Measurements from ENCODE around the gene WFS1. TPM values are rescaled to one million over a fixed set of nuclear protein-coding genes. Genes with fewer than 3 reads are reported as not detected.

WFS1 gene
- total and polyA plus RNA-seq, 5 donors: 47.9 to 76.6 (median 58.4) TPM

DNA sequence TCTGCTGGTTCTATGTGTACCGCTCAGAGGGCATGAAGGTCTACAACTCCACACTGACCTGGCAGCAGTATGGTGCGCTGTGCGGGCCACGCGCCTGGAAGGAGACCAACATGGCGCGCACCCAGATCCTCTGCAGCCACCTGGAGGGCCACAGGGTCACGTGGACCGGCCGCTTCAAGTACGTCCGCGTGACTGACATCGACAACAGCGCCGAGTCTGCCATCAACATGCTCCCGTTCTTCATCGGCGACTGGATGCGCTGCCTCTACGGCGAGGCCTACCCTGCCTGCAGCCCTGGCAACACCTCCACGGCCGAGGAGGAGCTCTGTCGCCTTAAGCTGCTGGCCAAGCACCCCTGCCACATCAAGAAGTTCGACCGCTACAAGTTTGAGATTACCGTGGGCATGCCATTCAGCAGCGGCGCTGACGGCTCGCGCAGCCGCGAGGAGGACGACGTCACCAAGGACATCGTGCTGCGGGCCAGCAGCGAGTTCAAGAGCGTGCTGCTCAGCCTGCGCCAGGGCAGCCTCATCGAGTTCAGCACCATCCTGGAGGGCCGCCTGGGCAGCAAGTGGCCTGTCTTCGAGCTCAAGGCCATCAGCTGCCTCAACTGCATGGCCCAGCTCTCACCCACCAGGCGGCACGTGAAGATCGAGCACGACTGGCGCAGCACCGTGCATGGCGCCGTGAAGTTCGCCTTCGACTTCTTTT lies 32.2 kb downstream of the WFS1 start:
- ATAC-seq (no peak), DNase-seq (no peak)
- H3K4me3 ChIP-seq (ENCODE audit: low read length): no peak overlapping the region
- H3K27me3 ChIP-seq (ENCODE audit: control insufficient read depth, insufficient read depth): no peaks in the 10 kb centered on the region
- H3K4me1 ChIP-seq (ENCODE audit: control insufficient read depth, insufficient read depth, low read length): no peaks in the 10 kb centered on the region
- WGBS: 98% methylated on average over 55 of the region's 55 CpGs
- no peaks in the 10 kb centered on the region for H3K9me3 ChIP-seq (ENCODE audit: control insufficient read depth, low read length)
- H3K27ac ChIP-seq (ENCODE audit: low read length): no peak overlapping the region
- intact Hi-C loops (cut with DNase I): no loop called here

DNA sequence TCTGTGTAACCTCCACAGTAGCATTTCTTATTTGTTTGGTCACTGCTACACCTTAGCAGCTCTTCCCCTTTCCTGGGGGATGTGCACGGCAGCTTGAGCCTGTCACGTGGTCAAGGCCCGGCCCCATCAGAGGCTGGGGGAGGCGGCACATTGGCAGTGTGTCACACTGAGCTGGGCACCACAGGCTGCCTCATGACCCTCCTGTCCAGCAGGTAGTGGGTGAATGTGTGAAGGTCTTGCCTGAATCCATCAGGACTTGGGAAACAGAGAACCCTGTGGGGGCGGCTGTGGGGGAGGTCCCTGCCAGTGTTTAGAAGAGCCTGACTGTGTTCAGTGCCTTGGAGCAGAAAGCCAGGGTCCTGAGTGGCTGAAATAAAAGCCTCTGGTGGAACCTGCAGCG lies 33.2 kb downstream of the WFS1 start:
- Histone ChIP-seq H3K27ac (ENCODE audit: low read length) (no peak overlapping the region), H3K4me3 (ENCODE audit: low read length) (no peak overlapping the region), H3K4me1 (ENCODE audit: control insufficient read depth, insufficient read depth, low read length) (no peaks in the 10 kb centered on the region), H3K27me3 (ENCODE audit: control insufficient read depth, insufficient read depth) (no peaks in the 10 kb centered on the region), H3K9me3 (ENCODE audit: control insufficient read depth, low read length) (no peaks in the 10 kb centered on the region)
- DNase-seq (no peak), ATAC-seq (no peak)
- intact Hi-C loops (cut with DNase I): no loop called here
- 80% methylated on average over 6 of the region's 6 CpGs for WGBS

DNA sequence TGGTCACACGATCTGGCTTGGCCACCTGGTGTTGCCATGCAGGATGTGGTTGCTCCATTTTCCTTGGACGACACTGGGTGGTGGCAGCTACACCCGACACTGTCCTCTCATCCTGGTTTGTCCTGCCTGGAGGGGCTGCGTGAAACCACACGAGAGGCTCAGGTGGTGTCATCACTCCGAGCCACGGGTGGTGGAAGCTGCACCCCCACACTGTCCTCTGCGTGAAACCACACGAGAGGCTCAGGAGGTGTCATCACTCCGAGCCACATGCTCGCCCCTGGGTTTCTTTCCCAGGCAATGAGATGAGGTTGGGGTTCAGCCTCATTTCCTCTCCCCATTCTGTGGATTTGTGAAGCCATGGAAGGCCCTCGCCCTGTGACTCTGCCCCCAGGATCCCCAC lies 34.3 kb downstream of the WFS1 start:
- DNase-seq: no peak
- Histone ChIP-seq H3K9me3 (ENCODE audit: control insufficient read depth, low read length) (no peaks in the 10 kb centered on the region), H3K4me3 (ENCODE audit: low read length) (no peak overlapping the region), H3K27me3 (ENCODE audit: control insufficient read depth, insufficient read depth) (no peaks in the 10 kb centered on the region), H3K27ac (ENCODE audit: low read length) (no peak overlapping the region), H3K4me1 (ENCODE audit: control insufficient read depth, insufficient read depth, low read length) (no peaks in the 10 kb centered on the region)
- WGBS: 89% methylated on average over 12 of the region's 12 CpGs
- ATAC-seq: no peak
- intact Hi-C loops (cut with DNase I): no loop called here

DNA sequence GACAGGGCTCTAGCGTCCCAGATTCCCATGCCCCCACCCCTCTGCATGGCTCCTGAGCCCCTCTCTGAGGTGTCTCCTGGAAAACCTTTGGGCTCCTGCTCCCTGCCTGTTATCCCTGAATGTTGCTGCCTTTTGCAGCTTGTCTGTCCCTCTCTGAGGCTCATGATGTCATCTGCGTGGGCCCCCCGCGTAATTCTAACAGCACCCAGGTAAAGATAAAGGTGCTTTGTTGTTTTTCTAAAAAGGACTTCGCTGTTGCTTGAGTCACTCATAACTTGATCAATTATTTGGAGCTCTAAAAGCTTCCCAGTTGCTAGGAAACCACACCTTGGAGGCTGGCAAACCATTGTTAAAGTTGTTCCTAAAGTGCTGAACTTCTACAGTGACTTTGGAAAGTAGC lies 36.6 kb downstream of the WFS1 start:
- ATAC-seq (no peak), DNase-seq (no peak)
- intact Hi-C loops (cut with DNase I): no loop called here
- Histone ChIP-seq H3K27ac (ENCODE audit: low read length) (no peak overlapping the region), H3K4me1 (ENCODE audit: control insufficient read depth, insufficient read depth, low read length) (no peaks in the 10 kb centered on the region), H3K27me3 (ENCODE audit: control insufficient read depth, insufficient read depth) (no peaks in the 10 kb centered on the region), H3K4me3 (ENCODE audit: low read length) (no peak overlapping the region), H3K9me3 (ENCODE audit: control insufficient read depth, low read length) (no peaks in the 10 kb centered on the region)
- WGBS: 81% methylated on average over 5 of the region's 5 CpGs

DNA sequence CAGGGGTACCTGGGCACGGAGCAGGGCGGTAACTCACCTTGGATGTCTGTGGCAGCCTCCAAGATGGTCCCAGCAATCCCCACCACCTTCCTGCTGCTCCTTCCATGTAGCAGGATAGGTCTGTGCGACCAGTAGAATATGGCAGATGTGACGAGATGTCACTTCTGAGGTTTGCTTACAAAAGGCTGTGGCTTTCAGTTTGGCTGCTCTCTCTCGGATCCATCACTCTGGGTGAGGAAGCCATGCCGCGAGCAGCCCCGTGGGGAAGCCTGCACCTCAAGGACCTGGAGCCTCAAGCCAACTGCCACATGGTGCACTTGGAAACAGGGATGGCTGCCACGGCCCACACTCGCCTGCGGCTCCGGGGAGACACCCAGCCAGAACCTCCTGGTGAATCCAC lies 37.6 kb downstream of the WFS1 start:
- intact Hi-C loops (cut with DNase I): no loop called here
- 81% methylated on average over 12 of the region's 12 CpGs for WGBS
- Histone ChIP-seq H3K27ac (ENCODE audit: low read length) (no peak overlapping the region), H3K27me3 (ENCODE audit: control insufficient read depth, insufficient read depth) (no peaks in the 10 kb centered on the region), H3K4me1 (ENCODE audit: control insufficient read depth, insufficient read depth, low read length) (no peaks in the 10 kb centered on the region), H3K4me3 (ENCODE audit: low read length) (no peak overlapping the region), H3K9me3 (ENCODE audit: control insufficient read depth, low read length) (no peaks in the 10 kb centered on the region)
- DNase-seq (no peak), ATAC-seq (no peak)

DNA sequence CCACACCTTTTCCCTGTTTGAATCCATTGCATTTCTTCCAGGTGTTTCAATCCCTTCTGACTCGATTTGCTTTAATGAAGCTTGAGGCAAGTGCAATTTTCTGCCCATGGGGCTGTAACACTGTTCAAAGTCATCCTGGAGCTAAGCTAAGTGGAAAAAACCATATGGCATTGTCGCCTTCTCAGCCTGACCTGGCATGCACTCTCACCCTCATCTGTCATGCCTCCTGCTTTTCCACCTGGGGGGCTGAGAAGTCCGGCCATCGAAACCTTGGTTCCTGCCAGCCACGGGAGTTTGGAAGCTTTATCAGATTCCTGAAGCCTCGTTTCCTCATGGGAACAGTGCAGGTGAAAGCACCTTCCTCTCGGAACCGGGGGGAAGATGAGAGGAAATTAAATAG lies 38.2 kb downstream of the WFS1 start:
- 74% methylated on average over 8 of the region's 8 CpGs for WGBS
- ATAC-seq: no peak
- no peak overlapping the region for H3K27ac ChIP-seq (ENCODE audit: low read length)
- no peaks in the 10 kb centered on the region for H3K9me3 ChIP-seq (ENCODE audit: control insufficient read depth, low read length)
- DNase-seq: no peak
- intact Hi-C loops (cut with DNase I): no loop called here
- H3K27me3 ChIP-seq (ENCODE audit: control insufficient read depth, insufficient read depth): no peaks in the 10 kb centered on the region
- H3K4me3 ChIP-seq (ENCODE audit: low read length): no peak overlapping the region
- no peaks in the 10 kb centered on the region for H3K4me1 ChIP-seq (ENCODE audit: control insufficient read depth, insufficient read depth, low read length)

DNA sequence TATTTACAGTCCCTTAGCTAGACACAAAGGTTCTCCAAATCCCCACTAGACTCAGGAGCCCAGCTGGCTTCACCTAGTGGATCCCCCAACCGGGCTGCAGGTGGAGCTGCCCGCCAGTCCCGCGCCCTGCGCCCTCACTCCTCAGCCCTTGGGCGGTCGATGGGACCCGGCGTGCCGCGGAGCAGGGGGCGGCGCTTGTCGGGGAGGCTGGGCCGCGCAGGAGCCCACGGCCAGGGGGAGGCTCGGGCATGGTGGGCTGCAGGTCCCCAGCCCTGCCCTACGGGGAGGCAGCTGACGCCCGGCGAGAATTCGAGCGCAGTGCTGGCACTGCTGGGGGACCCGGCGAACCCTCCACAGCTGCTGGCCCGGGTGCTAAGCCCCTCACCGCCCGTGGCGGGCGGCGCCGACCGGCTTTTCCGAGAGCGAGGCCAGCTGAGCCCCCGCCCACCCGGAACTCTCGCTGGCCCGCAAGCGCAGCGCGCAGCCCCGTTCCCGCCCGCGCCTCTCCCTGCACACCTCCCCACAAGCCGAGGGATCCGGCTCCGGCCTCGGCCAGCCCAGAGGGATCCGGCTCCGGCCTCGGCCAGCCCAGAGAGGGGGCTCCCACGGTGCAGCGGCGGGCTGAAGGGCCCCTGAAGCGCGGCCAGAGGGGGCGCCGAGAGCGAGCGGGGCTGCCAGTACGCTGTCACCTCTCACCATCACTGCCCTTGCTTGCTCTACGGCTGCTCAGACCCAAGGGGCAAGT lies 39.4 kb downstream of the WFS1 start:
- Histone ChIP-seq H3K4me3 (ENCODE audit: low read length) (peak overlapping the region; percentile 50), H3K9me3 (ENCODE audit: control insufficient read depth, low read length) (no peaks in the 10 kb centered on the region), H3K4me1 (ENCODE audit: control insufficient read depth, insufficient read depth, low read length) (no peaks in the 10 kb centered on the region), H3K27me3 (ENCODE audit: control insufficient read depth, insufficient read depth) (no peaks in the 10 kb centered on the region), H3K27ac (ENCODE audit: low read length) (no peak overlapping the region)
- intact Hi-C loops (cut with DNase I): no loop called here
- peak; percentile 76 to 82 for ATAC-seq
- 4% methylated on average over 65 of the region's 65 CpGs for WGBS
- peak in 2 of 3 donors; percentile 42 to 68 for DNase-seq

DNA sequence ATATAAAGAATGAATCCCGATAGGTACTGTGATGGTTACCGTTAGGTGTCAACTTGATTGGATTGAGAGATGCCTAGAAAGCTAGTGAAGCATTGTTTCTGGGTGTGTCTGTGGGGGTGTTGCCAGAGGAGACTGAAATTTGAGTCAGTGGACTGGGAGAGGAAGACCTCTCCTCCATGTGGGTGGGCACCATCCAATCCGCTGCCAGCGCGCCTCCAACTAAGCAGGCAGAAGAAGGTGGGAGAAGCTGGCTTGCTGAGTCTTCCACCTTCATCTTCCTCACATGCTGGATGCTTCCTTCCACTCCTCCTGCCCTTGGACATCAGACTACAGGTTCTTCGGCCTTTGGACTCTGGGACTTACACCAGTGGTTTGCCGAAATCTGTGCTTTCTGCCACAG lies 40.1 kb downstream of the WFS1 start:
- intact Hi-C loops (cut with DNase I): no loop called here
- Histone ChIP-seq H3K27ac (ENCODE audit: low read length) (no peak overlapping the region), H3K9me3 (ENCODE audit: control insufficient read depth, low read length) (no peaks in the 10 kb centered on the region), H3K4me1 (ENCODE audit: control insufficient read depth, insufficient read depth, low read length) (no peaks in the 10 kb centered on the region), H3K4me3 (ENCODE audit: low read length) (no peak overlapping the region), H3K27me3 (ENCODE audit: control insufficient read depth, insufficient read depth) (no peaks in the 10 kb centered on the region)
- 94% methylated on average over 7 of the region's 7 CpGs for WGBS
- ATAC-seq (no peak), DNase-seq (no peak)

DNA sequence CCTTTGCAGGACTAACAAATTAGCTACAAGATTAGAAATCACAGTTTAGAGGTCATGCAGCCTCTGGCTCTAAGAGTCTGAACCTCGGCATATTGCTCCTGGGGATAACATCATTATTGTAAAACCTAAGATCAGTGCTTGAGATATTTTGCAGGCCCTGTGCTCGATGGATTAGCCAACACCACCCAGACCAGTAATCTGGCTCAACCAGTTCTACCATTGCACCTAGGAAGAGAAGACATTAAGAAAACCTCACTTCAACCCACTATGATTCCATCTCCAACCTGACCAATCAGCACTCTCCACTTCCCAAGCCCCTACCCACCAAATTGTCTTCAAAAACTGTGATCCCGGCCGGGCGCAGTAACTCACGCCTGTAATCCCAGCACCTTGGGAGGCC lies 43.6 kb downstream of the WFS1 start:
- H3K4me1 ChIP-seq (ENCODE audit: control insufficient read depth, insufficient read depth, low read length): no peaks in the 10 kb centered on the region
- DNase-seq (no peak), ATAC-seq (no peak)
- intact Hi-C loops (cut with DNase I): no loop called here
- H3K27ac ChIP-seq (ENCODE audit: low read length): no peak overlapping the region
- no peak overlapping the region for H3K4me3 ChIP-seq (ENCODE audit: low read length)
- no peaks in the 10 kb centered on the region for H3K9me3 ChIP-seq (ENCODE audit: control insufficient read depth, low read length)
- WGBS: 83% methylated on average over 6 of the region's 6 CpGs
- H3K27me3 ChIP-seq (ENCODE audit: control insufficient read depth, insufficient read depth): no peaks in the 10 kb centered on the region

DNA sequence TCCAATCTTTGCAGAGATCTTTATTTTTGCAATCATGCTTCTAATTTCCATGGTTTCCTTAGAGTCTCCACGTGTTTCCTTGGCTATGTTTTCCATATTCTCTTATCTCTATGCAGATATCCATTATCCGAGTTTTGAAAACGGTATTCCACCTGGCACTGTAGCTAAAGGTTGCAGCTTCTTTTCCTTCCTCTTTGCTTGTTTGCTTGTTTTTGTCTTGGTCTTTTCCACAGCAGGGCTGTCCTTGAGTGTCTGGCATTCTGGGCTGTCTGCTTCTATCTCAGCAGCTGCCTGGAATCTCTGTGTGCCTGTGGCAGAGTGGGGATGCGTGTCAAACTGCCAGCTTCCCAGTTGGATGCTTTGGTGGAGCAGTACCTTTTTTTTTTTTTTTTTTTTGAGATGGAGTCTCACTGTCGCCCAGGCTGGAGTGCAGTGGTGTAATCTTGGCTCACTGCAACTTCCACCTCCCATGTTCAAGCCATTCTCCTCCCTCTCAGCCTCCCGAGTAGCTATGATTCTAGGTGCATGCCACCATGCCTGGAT lies 46.9 kb downstream of the WFS1 start:
- H3K9me3 ChIP-seq (ENCODE audit: control insufficient read depth, low read length): no peaks in the 10 kb centered on the region
- no peaks in the 10 kb centered on the region for H3K27me3 ChIP-seq (ENCODE audit: control insufficient read depth, insufficient read depth)
- H3K4me3 ChIP-seq (ENCODE audit: low read length): no peak overlapping the region
- no peak for ATAC-seq
- H3K27ac ChIP-seq (ENCODE audit: low read length): no peak overlapping the region
- no peak for DNase-seq
- no peaks in the 10 kb centered on the region for H3K4me1 ChIP-seq (ENCODE audit: control insufficient read depth, insufficient read depth, low read length)
- intact Hi-C loops (cut with DNase I): no loop called here
- WGBS: 37% methylated on average over 6 of the region's 6 CpGs

DNA sequence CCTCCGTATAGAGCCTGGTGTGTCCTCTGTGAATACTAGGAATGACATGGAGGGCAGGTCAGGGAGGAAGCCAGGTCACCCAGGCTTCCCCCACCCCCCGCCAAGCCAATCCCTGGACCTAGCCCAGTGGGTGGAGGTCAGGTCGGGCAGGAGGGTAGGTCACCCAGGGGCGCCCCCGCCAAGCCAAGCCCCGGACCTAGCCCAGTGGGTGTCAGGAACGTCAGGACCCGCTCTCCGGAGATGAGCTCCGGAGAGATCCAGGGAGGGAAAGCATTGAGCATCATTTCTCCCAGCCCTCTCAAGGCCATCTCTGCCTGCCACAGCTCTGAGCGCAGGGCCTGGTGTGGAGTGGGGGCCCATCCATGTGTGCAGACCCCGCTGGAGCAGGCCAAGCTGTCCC lies 48.6 kb downstream of the WFS1 start:
- H3K27me3 ChIP-seq (ENCODE audit: control insufficient read depth, insufficient read depth): no peaks in the 10 kb centered on the region
- no peaks in the 10 kb centered on the region for H3K4me1 ChIP-seq (ENCODE audit: control insufficient read depth, insufficient read depth, low read length)
- ATAC-seq: no peak
- 84% methylated on average over 12 of the region's 12 CpGs for WGBS
- no peak overlapping the region for H3K27ac ChIP-seq (ENCODE audit: low read length)
- H3K9me3 ChIP-seq (ENCODE audit: control insufficient read depth, low read length): no peaks in the 10 kb centered on the region
- no peak for DNase-seq
- intact Hi-C loops (cut with DNase I): no loop called here
- no peak overlapping the region for H3K4me3 ChIP-seq (ENCODE audit: low read length)
